ENCODE results near the gene KIF3B. TPM values are rescaled to one million over a fixed set of nuclear protein-coding genes. Genes with fewer than 3 reads are reported as not detected.
"Not testable (repeated sequence)": the region's sequence is repeated elsewhere in the genome, so short reads cannot be mapped to it uniquely, and the experiment has no call there.

Gene KIF3B
- total RNA-seq, 1 experiment from 2014 or later = 49.0 TPM

DNA sequence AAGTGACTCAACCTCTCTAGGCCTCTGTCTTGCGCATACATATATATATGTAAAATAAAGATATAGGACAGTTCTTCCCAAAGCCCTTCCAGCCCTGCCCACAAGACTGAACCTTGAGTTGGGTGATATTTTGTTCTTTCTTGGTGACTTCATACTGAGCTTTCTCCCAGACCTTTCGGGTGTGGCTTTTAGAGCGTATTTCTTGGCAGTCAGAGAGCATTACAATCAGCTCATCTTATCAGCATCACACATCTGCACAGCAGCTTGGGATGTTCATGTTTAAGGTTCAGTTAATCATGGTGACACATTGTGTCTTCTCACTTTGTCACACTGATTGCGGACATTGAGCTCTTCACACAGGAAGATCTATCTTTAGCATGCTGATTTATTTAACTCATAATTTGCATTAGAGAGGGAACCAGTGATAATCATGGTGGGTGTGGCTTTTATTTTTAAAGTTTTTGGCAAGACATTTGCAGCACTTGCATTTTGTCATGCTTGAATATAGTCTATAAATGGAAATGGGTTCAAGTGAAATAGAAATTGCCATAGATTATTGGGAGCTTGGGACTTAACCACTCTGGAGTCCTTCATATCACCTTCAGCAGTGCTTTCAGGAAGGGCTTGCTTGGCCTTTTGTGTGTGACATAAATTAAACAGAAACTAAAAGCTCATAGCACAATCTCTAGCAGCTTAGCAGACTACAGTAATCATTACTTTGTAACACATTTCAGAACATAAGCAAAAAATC, 8.3 kb downstream of the KIF3B start:
- POLR2A ChIA-PET = no interaction called here
- no peaks in the 10 kb centered on the region for H3K27me3 Mint-ChIP-seq (ENCODE audit: insufficient read depth, unreplicated experiment)

DNA sequence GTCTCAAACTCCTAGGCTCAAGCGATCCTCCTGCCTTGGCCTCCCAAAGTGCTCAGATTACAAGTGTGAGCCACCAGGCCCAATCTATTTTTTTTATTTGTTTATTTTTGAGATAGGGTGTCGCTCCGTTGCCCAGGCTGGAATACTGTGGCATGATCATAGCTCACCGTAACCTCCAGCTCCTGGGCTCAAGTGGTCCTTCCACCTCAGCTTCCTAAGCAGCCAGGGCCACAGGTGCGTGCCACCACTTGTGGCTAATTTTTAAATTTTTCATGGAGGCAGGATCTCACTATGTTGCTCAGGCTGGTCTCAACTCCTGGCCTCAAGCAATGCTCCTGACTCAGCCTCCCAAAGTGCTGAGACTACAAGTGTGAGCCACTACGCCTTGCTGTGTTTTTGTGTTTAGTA, 9.8 kb downstream of the KIF3B start:
- ChIA-PET POLR2A (no interaction called here), CTCF (interaction anchor here (0.7 kb wide), 1 partner anchor 196 kb away, joined by 3 read pairs; no protein-coding TSS in a partner anchor)
- Mint-ChIP-seq H3K27ac (ENCODE audit: unreplicated experiment) (no peak overlapping the region), H3K4me1 (ENCODE audit: low read depth, unreplicated experiment) (peaks cover 37% of the 10 kb centered on the region), H3K4me3 (ENCODE audit: unreplicated experiment) (no peak overlapping the region), H3K36me3 (ENCODE audit: insufficient read depth, unreplicated experiment) (peaks cover 12% of the 10 kb centered on the region), H3K27me3 (ENCODE audit: insufficient read depth, unreplicated experiment) (no peaks in the 10 kb centered on the region), H3K9me3 (ENCODE audit: unreplicated experiment) (no peaks in the 10 kb centered on the region)
- TF ChIP-seq, protein P1, sequence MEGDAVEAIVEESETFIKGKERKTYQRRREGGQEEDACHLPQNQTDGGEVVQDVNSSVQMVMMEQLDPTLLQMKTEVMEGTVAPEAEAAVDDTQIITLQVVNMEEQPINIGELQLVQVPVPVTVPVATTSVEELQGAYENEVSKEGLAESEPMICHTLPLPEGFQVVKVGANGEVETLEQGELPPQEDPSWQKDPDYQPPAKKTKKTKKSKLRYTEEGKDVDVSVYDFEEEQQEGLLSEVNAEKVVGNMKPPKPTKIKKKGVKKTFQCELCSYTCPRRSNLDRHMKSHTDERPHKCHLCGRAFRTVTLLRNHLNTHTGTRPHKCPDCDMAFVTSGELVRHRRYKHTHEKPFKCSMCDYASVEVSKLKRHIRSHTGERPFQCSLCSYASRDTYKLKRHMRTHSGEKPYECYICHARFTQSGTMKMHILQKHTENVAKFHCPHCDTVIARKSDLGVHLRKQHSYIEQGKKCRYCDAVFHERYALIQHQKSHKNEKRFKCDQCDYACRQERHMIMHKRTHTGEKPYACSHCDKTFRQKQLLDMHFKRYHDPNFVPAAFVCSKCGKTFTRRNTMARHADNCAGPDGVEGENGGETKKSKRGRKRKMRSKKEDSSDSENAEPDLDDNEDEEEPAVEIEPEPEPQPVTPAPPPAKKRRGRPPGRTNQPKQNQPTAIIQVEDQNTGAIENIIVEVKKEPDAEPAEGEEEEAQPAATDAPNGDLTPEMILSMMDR (IDR thresholded peaks at IDR 0.05; ENCODE audit: insufficient read depth in 1 of 2, low read depth in 1 of 2, low read length in 1 of 2, severe bottlenecking in 1 of 2, unreplicated experiment in 1 of 2) = no peak
- H3K27me3 ChIP-seq (replicated peaks; ENCODE audit: control insufficient read depth, insufficient read depth, low read length) = no peaks in the 10 kb centered on the region
- H3K36me3 ChIP-seq (ENCODE audit: control insufficient read depth, insufficient read depth, low read length) = no peaks in the 10 kb centered on the region
- DNase-seq = no peak
- peaks cover 56% of the 10 kb centered on the region for H3K4me1 ChIP-seq
- no peak overlapping the region for H3K4me3 ChIP-seq (ENCODE audit: low read depth, low read length)
- no peaks in the 10 kb centered on the region for H3K9me3 ChIP-seq
- intact Hi-C loops (cut with micrococcal nuclease; ENCODE audit: unreplicated experiment) = no loop called here
- no TSS peak for BruUV-seq (replicated peaks)

More for the DNA sequence above, 8.3 kb downstream of the KIF3B start:
- Mint-ChIP-seq H3K4me1 (ENCODE audit: low read depth, unreplicated experiment) (peaks cover 33% of the 10 kb centered on the region), H3K36me3 (ENCODE audit: insufficient read depth, unreplicated experiment) (peaks cover 20% of the 10 kb centered on the region), H3K4me3 (ENCODE audit: unreplicated experiment) (no peak overlapping the region), H3K9me3 (ENCODE audit: unreplicated experiment) (no peaks in the 10 kb centered on the region), H3K27ac (ENCODE audit: unreplicated experiment) (peak overlapping the region; percentile 4)
- no peaks in the 10 kb centered on the region for H3K9me3 ChIP-seq
- TF ChIP-seq, protein P1 (IDR thresholded peaks at IDR 0.05; ENCODE audit: insufficient read depth in 1 of 2, low read depth in 1 of 2, low read length in 1 of 2, severe bottlenecking in 1 of 2, unreplicated experiment in 1 of 2) = no peak
- H3K4me1 ChIP-seq = peaks cover 58% of the 10 kb centered on the region
- intact Hi-C loops (cut with micrococcal nuclease; ENCODE audit: unreplicated experiment) = no loop called here
- no peaks in the 10 kb centered on the region for H3K36me3 ChIP-seq (ENCODE audit: control insufficient read depth, insufficient read depth, low read length)
- H3K27me3 ChIP-seq (replicated peaks; ENCODE audit: control insufficient read depth, insufficient read depth, low read length) = no peaks in the 10 kb centered on the region
- CTCF ChIA-PET = interaction anchor here (0.6 to 1.2 kb wide), 2 partner anchors 17 to 253 kb away, joined by 3 read pairs; no protein-coding TSS in a partner anchor
- no TSS peak for BruUV-seq (replicated peaks)
- no peak for DNase-seq
- H3K4me3 ChIP-seq (ENCODE audit: low read depth, low read length) = no peak overlapping the region

DNA sequence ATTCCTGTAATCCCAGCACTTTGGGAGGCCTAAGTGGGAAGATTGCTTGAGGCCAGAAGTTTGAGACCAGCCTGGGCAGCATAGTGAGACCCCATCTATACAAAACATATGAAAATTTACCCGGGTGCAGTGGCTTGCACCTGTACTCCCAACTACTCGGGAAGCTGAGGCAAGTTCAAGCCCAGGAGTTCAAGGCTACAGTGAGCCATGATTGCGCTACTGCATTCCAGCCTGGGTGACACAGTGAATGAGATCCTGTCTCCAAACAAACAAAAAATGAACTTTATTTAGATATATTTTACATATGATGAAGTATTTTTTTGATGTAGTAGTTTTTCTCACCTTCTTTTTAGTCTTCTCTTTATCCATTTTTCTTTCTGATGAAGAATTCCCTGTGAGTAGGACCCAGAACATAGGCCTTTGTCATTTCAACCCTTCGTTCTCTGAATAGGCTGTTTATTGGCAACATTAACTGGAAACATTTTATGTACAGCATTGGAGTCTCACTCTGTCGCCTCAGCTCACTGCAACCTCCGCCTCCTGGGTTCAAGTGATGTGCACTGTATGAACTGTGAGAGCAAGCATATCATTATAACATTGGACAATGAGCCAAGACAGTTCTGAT, 10.9 kb downstream of the KIF3B start:
- H3K27ac Mint-ChIP-seq (ENCODE audit: unreplicated experiment) = no peak overlapping the region

DNA sequence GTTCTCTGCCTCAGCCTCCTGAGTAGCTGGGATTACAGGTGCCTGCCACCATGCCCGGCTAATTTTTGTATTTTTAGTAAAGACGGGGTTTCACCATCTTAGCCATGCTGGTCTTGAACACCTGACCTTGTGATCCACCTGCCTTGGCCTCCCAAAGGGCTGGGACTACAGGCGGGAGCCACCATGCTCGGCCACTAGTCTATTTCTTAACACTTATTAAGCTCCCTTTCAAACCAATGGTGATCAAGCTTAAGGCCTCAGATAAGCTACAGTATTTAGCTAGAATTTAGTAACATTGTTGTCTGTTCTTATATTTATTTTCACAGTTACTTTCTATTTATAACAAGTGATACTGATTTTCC, 11.8 kb downstream of the KIF3B start:
- H3K4me1 ChIP-seq = peaks cover 56% of the 10 kb centered on the region
- not testable (repeated sequence) for H3K4me3 ChIP-seq (ENCODE audit: low read depth, low read length); H3K9me3 ChIP-seq; H3K36me3 ChIP-seq (ENCODE audit: control insufficient read depth, insufficient read depth, low read length); H3K27me3 ChIP-seq (replicated peaks; ENCODE audit: control insufficient read depth, insufficient read depth, low read length); H3K9me3 Mint-ChIP-seq (ENCODE audit: unreplicated experiment); H3K27me3 Mint-ChIP-seq (ENCODE audit: insufficient read depth, unreplicated experiment); BruUV-seq (replicated peaks)
- CTCF ChIA-PET = interaction anchor here (0.8 to 1.3 kb wide), 4 partner anchors 33 to 133 kb away, joined by 3 to 4 read pairs (median 4); no protein-coding TSS in a partner anchor
- Mint-ChIP-seq H3K4me1 (ENCODE audit: low read depth, unreplicated experiment) (peaks cover 37% of the 10 kb centered on the region), H3K27ac (ENCODE audit: unreplicated experiment) (peak overlapping the region; percentile 81), H3K4me3 (ENCODE audit: unreplicated experiment) (peak overlapping the region; percentile 54), H3K36me3 (ENCODE audit: insufficient read depth, unreplicated experiment) (peaks cover 12% of the 10 kb centered on the region)
- POLR2A ChIA-PET = interaction anchor here (0.5 to 0.9 kb wide), 4 partner anchors 37 to 971 kb away, joined by 4 to 5 read pairs (median 4); no protein-coding TSS in a partner anchor
- peak; percentile 65 to 73 for DNase-seq
- intact Hi-C loops (cut with micrococcal nuclease; ENCODE audit: unreplicated experiment) = loop anchor here (1.0 to 2.0 kb wide), 6 partner anchors 12 to 82 kb away; partner anchors contain the start of genes ASXL1, KIF3B, PLAGL2 and POFUT1

More for the DNA sequence above, 10.9 kb downstream of the KIF3B start:
- Mint-ChIP-seq H3K4me3 (ENCODE audit: unreplicated experiment) (no peak overlapping the region), H3K4me1 (ENCODE audit: low read depth, unreplicated experiment) (peaks cover 37% of the 10 kb centered on the region), H3K36me3 (ENCODE audit: insufficient read depth, unreplicated experiment) (peaks cover 12% of the 10 kb centered on the region), H3K9me3 (ENCODE audit: unreplicated experiment) (no peaks in the 10 kb centered on the region), H3K27me3 (ENCODE audit: insufficient read depth, unreplicated experiment) (no peaks in the 10 kb centered on the region)
- BruUV-seq (replicated peaks) = no TSS peak
- CTCF ChIA-PET = no interaction called here
- no peaks in the 10 kb centered on the region for H3K36me3 ChIP-seq (ENCODE audit: control insufficient read depth, insufficient read depth, low read length)
- no peak overlapping the region for H3K4me3 ChIP-seq (ENCODE audit: low read depth, low read length)
- peaks cover 56% of the 10 kb centered on the region for H3K4me1 ChIP-seq
- intact Hi-C loops (cut with micrococcal nuclease; ENCODE audit: unreplicated experiment) = loop anchor here (2.0 kb wide), 1 partner anchor 82 kb away; the partner anchor contains the start of genes PLAGL2 and POFUT1
- TF ChIP-seq, protein P1 (IDR thresholded peaks at IDR 0.05; ENCODE audit: insufficient read depth in 1 of 2, low read depth in 1 of 2, low read length in 1 of 2, severe bottlenecking in 1 of 2, unreplicated experiment in 1 of 2) = no peak
- POLR2A ChIA-PET = no interaction called here
- no peaks in the 10 kb centered on the region for H3K9me3 ChIP-seq
- no peaks in the 10 kb centered on the region for H3K27me3 ChIP-seq (replicated peaks; ENCODE audit: control insufficient read depth, insufficient read depth, low read length)
- DNase-seq = no peak
